T-cell (primary cell): Measurements from ENCODE around the gene NAV2. TPM values are rescaled to one million over a fixed set of nuclear protein-coding genes. Genes with fewer than 3 reads are reported as not detected.

Source experiments
- ATAC-seq, 4 experiments: fragments of 200-7000 bp in 3 of 4; fragments of 150-1000 bp in 1 of 4; cut with Tn5 transposase; replicated peaks in 1 of 4; 1 replicate in 3 of 4; 2 replicates in 1 of 4; pipeline ENCODE4 v1.10.0; 2021; ENCODE audit warnings: moderate library complexity in 3 of 4, mild to moderate bottlenecking in 2 of 4, moderate number of reproducible peaks in 1 of 4
- CTCF ChIA-PET, 2 donors: fragments of 300-600 bp; sonication (Branson Sonifier 250); formaldehyde crosslinking; loops; one replicate each; lab custom pipeline; 2022; ENCODE audit warnings: antibody characterized with exemption in 2 of 2; lab: Charles Lee
- POLR2A ChIA-PET, 2 donors: fragments of 300-600 bp; sonication (Branson Sonifier 250); formaldehyde crosslinking; loops; one replicate each; lab custom pipeline; 2022; ENCODE audit warnings: antibody characterized with exemption in 2 of 2; lab: Charles Lee
- DNase-seq, 35 experiments: peaks; one replicate each; pipeline versions ENCODE4 v3.0.0 to v3.0.0-alpha.2; 2013 to 2023
- H3K27ac ChIP-seq: one replicate; pipeline ENCODE4 v1.5.1; 2013; ENCODE audit warnings: low read length
- H3K27me3 ChIP-seq, 2 experiments: replicated peaks in 1 of 2; 1 replicate in 1 of 2; 2 replicates in 1 of 2; pipeline versions ENCODE4 v1.6.1 to v1.7.0; 2013; ENCODE audit warnings: low read length in 1 of 2, mixed read lengths in 1 of 2; ENCODE audit not compliant: control insufficient read depth in 2 of 2, insufficient read depth in 2 of 2; ENCODE audit errors: extremely low read depth in 1 of 2
- H3K36me3 ChIP-seq, 2 donors: 1 replicate in 1 of 2; 2 replicates in 1 of 2; pipeline versions ENCODE4 v1.6.1 to v1.7.0; 2013; ENCODE audit warnings: low read length in 1 of 2; ENCODE audit not compliant: control insufficient read depth in 2 of 2, insufficient read depth in 1 of 2; ENCODE audit errors: extremely low read depth in 1 of 2
- H3K4me1 ChIP-seq, 2 experiments: 1 replicate in 1 of 2; 2 replicates in 1 of 2; pipeline versions ENCODE4 v1.6.1 to v1.7.0; 2013; ENCODE audit warnings: low read length in 2 of 2, mixed read lengths in 1 of 2; ENCODE audit not compliant: insufficient read depth in 2 of 2, control insufficient read depth in 1 of 2; ENCODE audit errors: extremely low read depth in 1 of 2
- H3K4me3 ChIP-seq, 2 donors: 1 replicate in 1 of 2; 2 replicates in 1 of 2; pipeline versions ENCODE4 v1.5.1 to v1.7.0; 2013; ENCODE audit warnings: mild to moderate bottlenecking in 2 of 2, low read length in 1 of 2, moderate library complexity in 1 of 2; ENCODE audit not compliant: control insufficient read depth in 1 of 2; ENCODE audit errors: extremely low read depth in 1 of 2
- H3K9me3 ChIP-seq: 2 replicates; pipeline ENCODE4 v1.7.0; 2013
- H3K27ac Mint-ChIP-seq, 2 donors: one replicate each; pipeline ENCODE4 v1.8.0; 2020 to 2021; ENCODE audit warnings: mild to moderate bottlenecking in 2 of 2, mixed read lengths in 2 of 2
- H3K27me3 Mint-ChIP-seq, 2 donors: one replicate each; pipeline ENCODE4 v1.8.0; 2021 to 2022; ENCODE audit warnings: mixed read lengths in 2 of 2
- H3K36me3 Mint-ChIP-seq: one replicate; pipeline ENCODE4 v1.8.0; 2021; ENCODE audit warnings: mixed read lengths
- H3K4me1 Mint-ChIP-seq, 3 donors: one replicate each; pipeline ENCODE4 v1.8.0; 2020 to 2022; ENCODE audit warnings: mixed read lengths in 3 of 3, mild to moderate bottlenecking in 1 of 3
- H3K4me3 Mint-ChIP-seq, 3 donors: one replicate each; pipeline ENCODE4 v1.8.0; 2020 to 2022; ENCODE audit warnings: mild to moderate bottlenecking in 3 of 3, mixed read lengths in 3 of 3, moderate library complexity in 3 of 3
- H3K9me3 Mint-ChIP-seq, 3 donors: one replicate each; pipeline ENCODE4 v1.8.0; 2020 to 2022; ENCODE audit warnings: mixed read lengths in 3 of 3
- WGBS: methylation state at CpG from one replicate; pipeline ENCODE4 v1.1.5; 2013; ENCODE audit warnings: missing lambda C conversion rate; ENCODE audit not compliant: insufficient coverage; 5-methylcytosine and 5-hydroxymethylcytosine counted together
- total RNA-seq, 35 experiments: library from RNA in 6 of 35; stranded (reverse) in 6 of 35; fragments of 120-200 nt in 1 of 35; gene quantifications; one replicate each; pipeline versions ENCODE4 v1.2.1 to v1.2.4 and lab custom pipeline; 2013 to 2026

Gene NAV2
- total RNA-seq, 5 donors from 2014 or later (not counting 1 experiment from before 2014, with no cell fraction given): 0.55 to 3.0 (median 1.8) TPM

GRCh38 chr11:19869466-19869865 lies 156.8 kb downstream of the NAV2 start:
- no peak overlapping the region for H3K27ac ChIP-seq
- WGBS: 88% methylated on average over 1 of the region's 2 CpGs
- no peaks in the 10 kb centered on the region for H3K9me3 Mint-ChIP-seq
- H3K27me3 Mint-ChIP-seq: peaks cover 0 to 3% of the 10 kb centered on the region in 2 donors
- ATAC-seq (no peak), DNase-seq (no peak)
- H3K36me3 Mint-ChIP-seq: no peaks in the 10 kb centered on the region
- no peak overlapping the region for H3K4me3 ChIP-seq
- H3K27me3 ChIP-seq: no peaks in the 10 kb centered on the region
- H3K27ac Mint-ChIP-seq: no peak overlapping the region
- POLR2A ChIA-PET: no interaction called here
- no peaks in the 10 kb centered on the region for H3K9me3 ChIP-seq
- no peaks in the 10 kb centered on the region for H3K4me1 ChIP-seq
- no peak overlapping the region for H3K4me3 Mint-ChIP-seq
- H3K4me1 Mint-ChIP-seq: no peaks in the 10 kb centered on the region
- CTCF ChIA-PET: no interaction called here
- no peaks in the 10 kb centered on the region for H3K36me3 ChIP-seq

DNA sequence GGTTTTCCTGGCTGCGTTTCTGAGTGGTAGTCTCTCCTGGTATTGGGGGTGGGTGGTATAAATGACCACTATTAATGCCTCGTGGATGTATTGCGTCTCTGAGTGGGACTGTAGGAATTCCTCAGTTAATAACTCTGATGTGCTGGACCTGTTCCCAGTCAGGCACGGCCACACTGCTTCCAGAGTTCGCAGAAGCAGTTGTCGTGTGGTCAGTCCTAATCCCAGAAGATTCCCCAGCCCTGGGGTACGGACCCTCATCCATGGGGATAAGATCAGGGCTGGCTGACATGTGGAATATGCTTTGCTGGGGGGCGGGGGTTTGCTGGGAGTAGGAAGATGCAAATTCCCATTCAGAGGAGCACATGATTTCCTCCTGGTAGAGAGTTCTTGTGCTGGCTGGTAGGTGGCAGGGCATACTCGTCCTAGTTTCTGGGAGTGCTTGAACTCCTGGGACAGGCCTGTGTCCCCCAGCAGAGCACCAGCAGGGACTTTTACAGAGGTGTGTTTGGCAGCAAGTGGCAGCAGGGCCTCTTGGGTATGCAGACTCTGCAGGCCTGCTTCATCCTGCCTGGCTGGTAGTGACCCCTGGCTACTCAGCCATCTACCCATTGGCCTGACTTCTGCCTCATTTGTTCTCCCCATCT lies 157.4 kb downstream of the NAV2 start:
- POLR2A ChIA-PET: no interaction called here
- no peaks in the 10 kb centered on the region for H3K4me1 ChIP-seq

GRCh38 chr11:19871531-19871930 lies 158.9 kb downstream of the NAV2 start:
- H3K36me3 ChIP-seq: no peaks in the 10 kb centered on the region
- no peak overlapping the region for H3K27ac ChIP-seq
- H3K36me3 Mint-ChIP-seq: no peaks in the 10 kb centered on the region
- ATAC-seq (no peak), DNase-seq (no peak)
- H3K27ac Mint-ChIP-seq: no peak overlapping the region
- no peaks in the 10 kb centered on the region for H3K4me1 Mint-ChIP-seq
- WGBS: 69% methylated on average over 7 of the region's 8 CpGs
- H3K9me3 Mint-ChIP-seq: no peaks in the 10 kb centered on the region
- CTCF ChIA-PET: no interaction called here
- H3K9me3 ChIP-seq: no peaks in the 10 kb centered on the region
- no peaks in the 10 kb centered on the region for H3K4me1 ChIP-seq
- peaks cover 0 to 3% of the 10 kb centered on the region in 2 donors for H3K27me3 Mint-ChIP-seq
- POLR2A ChIA-PET: no interaction called here
- H3K4me3 ChIP-seq: no peak overlapping the region
- H3K27me3 ChIP-seq: no peaks in the 10 kb centered on the region
- no peak overlapping the region for H3K4me3 Mint-ChIP-seq

More for the DNA sequence above, 157.4 kb downstream of the NAV2 start:
- CTCF ChIA-PET: no interaction called here
- Histone ChIP-seq H3K9me3 (no peaks in the 10 kb centered on the region), H3K27me3 (no peaks in the 10 kb centered on the region), H3K27ac (no peak overlapping the region), H3K4me3 (no peak overlapping the region), H3K36me3 (no peaks in the 10 kb centered on the region)
- H3K4me3 Mint-ChIP-seq: no peak overlapping the region
- ATAC-seq (no peak), DNase-seq (no peak)
- H3K27ac Mint-ChIP-seq: no peak overlapping the region
- no peaks in the 10 kb centered on the region for H3K9me3 Mint-ChIP-seq
- 72% methylated on average over 9 of the region's 9 CpGs for WGBS
- no peaks in the 10 kb centered on the region for H3K36me3 Mint-ChIP-seq
- peaks cover 0 to 3% of the 10 kb centered on the region in 2 donors for H3K27me3 Mint-ChIP-seq
- H3K4me1 Mint-ChIP-seq: no peaks in the 10 kb centered on the region

- Histone ChIP-seq H3K27ac (no peak overlapping the region), H3K9me3 (no peaks in the 10 kb centered on the region), H3K4me1 (no peaks in the 10 kb centered on the region), H3K4me3 (no peak overlapping the region), H3K36me3 (no peaks in the 10 kb centered on the region), H3K27me3 (no peaks in the 10 kb centered on the region)
- H3K4me1 Mint-ChIP-seq: no peaks in the 10 kb centered on the region
- ATAC-seq (no peak), DNase-seq (no peak)
- peaks cover 0 to 3% of the 10 kb centered on the region in 2 donors for H3K27me3 Mint-ChIP-seq
- H3K27ac Mint-ChIP-seq: no peak overlapping the region
- WGBS: 94% methylated on average over 4 of the region's 4 CpGs
- ChIA-PET CTCF (no interaction called here), POLR2A (no interaction called here)
- H3K36me3 Mint-ChIP-seq: no peaks in the 10 kb centered on the region
- H3K4me3 Mint-ChIP-seq: no peak overlapping the region
- no peaks in the 10 kb centered on the region for H3K9me3 Mint-ChIP-seq
Observed at GRCh38 chr11:19872512-19873145, 160.0 kb downstream of the NAV2 start.

GRCh38 chr11:19873730-19874129 lies 161.1 kb downstream of the NAV2 start:
- H3K4me1 Mint-ChIP-seq: no peaks in the 10 kb centered on the region
- Histone ChIP-seq H3K4me1 (no peaks in the 10 kb centered on the region), H3K27ac (no peak overlapping the region), H3K4me3 (no peak overlapping the region), H3K36me3 (no peaks in the 10 kb centered on the region), H3K27me3 (no peaks in the 10 kb centered on the region), H3K9me3 (no peaks in the 10 kb centered on the region)
- no CpG with 5 or more reads among the region's 1 CpG for WGBS
- H3K9me3 Mint-ChIP-seq: no peaks in the 10 kb centered on the region
- DNase-seq: no peak
- H3K36me3 Mint-ChIP-seq: no peaks in the 10 kb centered on the region
- H3K4me3 Mint-ChIP-seq: no peak overlapping the region
- ATAC-seq: no peak
- H3K27ac Mint-ChIP-seq: no peak overlapping the region
- POLR2A ChIA-PET: no interaction called here
- peaks cover 0 to 3% of the 10 kb centered on the region in 2 donors for H3K27me3 Mint-ChIP-seq
- CTCF ChIA-PET: no interaction called here

DNA sequence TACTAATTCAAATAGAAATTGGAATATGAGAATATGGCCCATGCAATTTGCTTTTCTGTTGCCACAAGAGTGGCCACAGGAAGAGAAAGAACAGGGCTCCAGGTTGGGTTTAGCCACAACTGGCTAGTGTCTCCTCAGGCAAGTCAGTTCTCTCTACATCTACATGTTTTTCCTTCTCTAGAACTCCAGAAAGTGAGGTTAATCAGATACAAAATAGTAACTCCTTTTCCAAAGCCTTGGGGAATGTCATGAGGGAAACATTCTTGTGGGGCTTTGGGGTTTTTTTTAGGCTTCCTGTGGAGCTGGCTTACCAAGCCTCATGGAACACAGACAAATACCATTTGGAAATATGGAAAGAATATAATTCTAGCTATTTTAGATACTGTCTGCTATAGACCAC lies 161.6 kb downstream of the NAV2 start:
- H3K36me3 ChIP-seq: no peaks in the 10 kb centered on the region
- no peaks in the 10 kb centered on the region for H3K36me3 Mint-ChIP-seq
- DNase-seq (no peak), ATAC-seq (no peak)
- H3K27ac Mint-ChIP-seq: no peak overlapping the region
- ChIA-PET CTCF (no interaction called here), POLR2A (no interaction called here)
- no peak overlapping the region for H3K4me3 ChIP-seq
- no peaks in the 10 kb centered on the region for H3K9me3 Mint-ChIP-seq
- no peak overlapping the region for H3K27ac ChIP-seq
- H3K27me3 Mint-ChIP-seq: peaks cover 0 to 3% of the 10 kb centered on the region in 2 donors
- H3K4me3 Mint-ChIP-seq: no peak overlapping the region
- H3K27me3 ChIP-seq: peaks cover 0 to 1% of the 10 kb centered on the region in 2 experiments
- no peaks in the 10 kb centered on the region for H3K4me1 ChIP-seq
- H3K4me1 Mint-ChIP-seq: no peaks in the 10 kb centered on the region
- no peaks in the 10 kb centered on the region for H3K9me3 ChIP-seq
